SK-N-MC (cell line): ENCODE results near the gene EBP.

ENCODE experiments used
- EZH2 ChIP-seq: fragments of 200-600 bp; sonication (generic); IDR thresholded peaks from one replicate; pipeline ENCODE4 v1.6.1; 2017; ENCODE audit warnings: antibody characterized with exemption
- POLR2AphosphoS5 ChIP-seq: IDR thresholded peaks from 2 replicates; pipeline ENCODE4 v1.6.1; 2012; ENCODE audit warnings: mild to moderate bottlenecking, low read depth, low read length, borderline replicate concordance

GRCh38 chrX:48573690-48574269, 52.2 kb downstream of the EBP start:
- TF ChIP-seq EZH2 (no peak), POLR2AphosphoS5 (no peak)
